SKM-1 (cell line): ENCODE data around the gene ARHGAP20.
A peak's percentile ranks its signal among the peaks of the same experiment; 100 is the strongest.

ENCODE experiments used
- DNase-seq: peaks from one replicate; lab custom pipeline; 2025; ENCODE audit not compliant: unreplicated experiment; lab: John Stamatoyannopoulos, UW

ARHGAP20 gene

DNA sequence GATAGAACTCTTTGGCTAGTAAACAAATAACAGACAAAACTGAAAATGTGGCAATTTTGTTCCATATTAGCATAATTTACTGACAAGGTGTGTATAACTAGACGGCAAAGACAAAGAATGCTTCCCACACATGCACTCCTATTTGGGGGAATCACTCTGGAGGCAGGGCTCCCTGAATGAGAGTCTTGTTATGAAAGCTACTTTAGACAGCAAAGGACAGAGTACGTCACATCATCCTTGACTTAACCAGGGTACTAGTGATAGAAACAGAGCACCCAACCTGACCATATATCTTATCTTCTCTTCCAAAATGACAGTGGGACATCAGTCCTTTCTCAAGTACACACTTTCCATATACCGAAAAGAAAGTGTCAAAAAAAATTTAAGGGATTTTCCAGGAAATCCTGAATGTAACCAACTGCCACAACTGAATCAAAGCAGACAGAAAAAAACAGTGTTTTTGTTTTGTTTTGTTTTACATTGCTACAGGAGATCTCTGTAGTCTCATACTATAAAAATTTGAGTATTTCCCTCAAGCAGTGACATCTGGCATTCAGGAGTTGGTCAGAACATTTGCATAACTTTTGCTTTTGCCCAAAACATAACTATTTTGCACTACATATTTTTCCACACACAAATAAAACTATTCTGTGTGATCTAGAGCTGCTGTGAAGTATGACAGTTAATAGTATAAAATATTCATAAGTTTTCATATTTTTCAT lies 98.9 kb downstream of the ARHGAP20 start:
- DNase-seq, result no peak

DNA sequence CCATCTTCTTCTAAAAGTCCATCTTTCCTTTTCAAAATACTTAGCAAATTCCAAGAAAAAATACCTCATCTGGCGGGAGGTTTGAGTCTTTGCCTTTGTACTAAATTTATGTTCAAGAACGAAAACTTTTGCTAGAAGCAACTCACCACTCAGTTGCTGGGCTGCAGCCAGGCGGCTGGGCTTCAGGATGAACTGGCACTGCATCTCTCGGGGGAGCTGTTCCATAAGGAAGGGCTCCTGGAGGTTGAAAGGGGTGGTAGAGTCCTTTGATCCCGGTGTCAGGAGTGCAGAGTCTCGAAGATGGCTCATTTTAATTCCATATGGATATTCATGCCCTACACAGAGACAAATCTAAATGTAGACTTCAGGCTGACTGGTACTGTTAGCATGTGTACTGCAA lies 105.8 kb downstream of the ARHGAP20 start:
- DNase-seq, result no peak

DNA sequence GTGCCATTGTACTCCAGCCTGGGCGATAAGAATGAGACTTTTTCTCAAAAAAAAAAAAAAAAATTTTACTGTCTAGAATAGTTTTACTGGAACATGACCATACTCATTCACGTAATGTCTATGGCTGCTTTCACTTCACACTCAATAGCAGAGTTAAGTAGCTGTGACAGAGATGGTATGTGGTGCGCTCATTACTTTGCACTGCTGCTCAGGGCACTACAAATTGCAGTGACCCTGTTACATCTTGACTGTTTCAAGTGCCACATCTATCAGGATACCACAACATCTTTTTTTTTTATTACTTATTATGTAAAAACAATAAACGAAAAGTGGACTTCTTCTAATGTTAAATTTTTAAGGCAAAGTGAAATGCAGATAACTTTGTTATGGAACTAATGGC lies 110.3 kb downstream of the ARHGAP20 start:
- no peak for DNase-seq

DNA sequence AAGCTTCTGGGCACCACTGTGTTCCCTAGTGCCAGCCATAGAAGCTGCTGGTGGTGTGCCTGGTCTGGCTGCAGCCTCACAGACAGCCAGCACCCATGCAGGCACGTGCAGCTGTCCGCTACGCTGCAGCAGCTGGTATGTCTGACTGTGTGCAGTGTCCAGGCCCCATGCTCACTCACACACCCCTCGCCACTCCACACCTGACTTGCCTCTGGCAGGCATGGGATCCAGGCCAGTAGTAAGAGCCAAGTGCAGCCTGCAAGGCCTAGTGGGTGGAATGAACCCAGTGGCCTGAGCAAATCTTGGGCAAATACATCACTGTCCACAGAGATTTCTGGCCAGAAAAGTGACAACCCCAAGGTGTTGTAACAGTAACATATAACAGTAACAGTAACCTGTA lies 111.9 kb downstream of the ARHGAP20 start:
- DNase-seq, result no peak

DNA sequence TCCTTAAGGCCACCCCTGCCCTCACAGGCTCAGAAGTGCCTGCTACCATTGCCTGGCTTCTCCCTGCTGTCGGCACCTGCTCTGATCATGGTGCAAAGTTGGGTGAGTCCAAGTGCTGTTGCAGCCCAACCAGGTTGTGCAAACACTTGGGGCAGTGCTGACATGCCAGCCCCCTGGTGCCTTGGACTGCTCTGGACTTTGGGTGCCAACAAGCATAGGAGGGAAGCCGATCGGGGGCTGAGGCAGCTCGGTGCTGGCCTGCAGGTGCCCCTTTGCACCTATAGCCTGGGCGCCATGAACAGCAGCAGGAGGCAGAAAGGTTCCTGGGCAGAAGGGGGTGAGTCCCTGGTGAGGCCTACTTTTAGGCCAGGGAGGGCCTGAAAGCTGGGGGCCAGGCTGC lies 113.0 kb downstream of the ARHGAP20 start:
- no peak for DNase-seq

DNA sequence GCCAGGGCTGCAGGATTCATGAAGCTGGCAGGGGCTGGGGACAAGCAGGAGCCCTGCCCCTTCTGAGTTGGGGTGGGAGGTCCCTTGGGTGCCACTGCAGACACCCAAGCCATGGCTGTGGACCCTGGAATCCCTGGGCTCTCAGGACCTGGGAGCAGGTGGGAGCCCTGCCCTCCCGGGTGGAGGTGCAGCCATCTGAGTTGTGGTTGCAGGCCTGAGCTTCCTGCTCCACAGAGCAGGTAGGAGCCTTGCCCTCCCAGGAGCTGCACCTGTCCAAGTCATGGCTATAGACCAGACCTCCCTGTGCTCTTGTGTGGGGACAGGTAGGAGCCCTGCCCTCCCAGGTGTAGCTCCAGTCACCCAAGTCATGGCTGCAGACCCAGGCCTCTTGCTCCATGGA lies 113.5 kb downstream of the ARHGAP20 start:
- no peak for DNase-seq

DNA sequence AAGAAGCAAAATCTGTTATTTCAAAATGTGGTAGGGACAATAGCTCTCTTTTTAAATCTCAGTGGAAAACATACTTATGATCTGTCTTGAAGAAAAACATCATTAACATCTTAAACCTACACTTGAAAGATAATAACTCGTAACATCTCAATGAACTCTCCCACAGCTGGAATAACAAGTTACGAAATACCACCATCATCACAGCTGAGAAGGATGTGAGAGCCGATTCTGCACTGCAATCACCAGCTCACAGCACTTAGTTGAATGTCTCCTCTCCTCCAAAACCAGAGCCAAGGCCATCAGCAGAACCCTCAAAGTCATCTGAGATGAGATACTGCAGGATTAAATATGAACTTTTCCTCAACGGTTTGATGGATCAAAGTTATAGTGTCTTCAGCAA lies 124.3 kb downstream of the ARHGAP20 start:
- DNase-seq, result no peak

DNA sequence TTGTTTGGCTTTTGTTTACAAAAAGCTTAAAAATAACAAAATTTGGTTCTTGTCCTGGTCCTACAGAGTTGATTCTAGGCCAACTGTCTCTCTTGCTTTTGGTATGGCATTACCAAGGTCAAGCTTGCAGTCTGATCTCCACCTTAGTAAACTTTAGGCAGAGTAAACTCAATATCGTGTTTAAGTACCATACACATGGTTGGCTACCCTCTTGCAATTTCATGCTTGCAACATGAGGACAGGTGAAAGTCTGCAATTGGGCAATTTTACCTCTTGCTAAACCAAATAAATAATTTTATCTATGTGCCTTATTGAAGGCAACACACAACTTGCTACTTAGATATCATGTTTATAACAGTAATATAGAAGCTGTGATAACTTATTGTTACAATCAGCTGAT lies 125.1 kb downstream of the ARHGAP20 start:
- no peak for DNase-seq

DNA sequence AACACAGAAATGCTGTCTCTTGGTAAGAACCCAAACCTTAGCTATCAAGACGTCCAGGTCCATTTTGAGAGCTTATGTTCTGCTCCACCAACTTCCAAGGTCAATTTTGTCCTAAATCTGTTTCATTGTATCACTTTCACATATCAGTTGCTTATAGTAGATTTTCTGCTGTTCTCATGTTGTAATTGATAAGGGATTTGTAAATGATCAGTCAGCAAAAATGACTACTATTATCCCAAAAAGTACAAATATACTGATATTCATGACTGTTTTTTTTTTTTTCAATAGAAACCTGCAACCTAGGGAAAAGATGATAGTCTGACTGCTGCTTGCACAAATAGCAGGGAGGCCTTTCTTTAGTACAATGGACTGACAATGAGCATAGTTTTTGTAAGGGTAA lies 128.1 kb downstream of the ARHGAP20 start:
- no peak for DNase-seq

DNA sequence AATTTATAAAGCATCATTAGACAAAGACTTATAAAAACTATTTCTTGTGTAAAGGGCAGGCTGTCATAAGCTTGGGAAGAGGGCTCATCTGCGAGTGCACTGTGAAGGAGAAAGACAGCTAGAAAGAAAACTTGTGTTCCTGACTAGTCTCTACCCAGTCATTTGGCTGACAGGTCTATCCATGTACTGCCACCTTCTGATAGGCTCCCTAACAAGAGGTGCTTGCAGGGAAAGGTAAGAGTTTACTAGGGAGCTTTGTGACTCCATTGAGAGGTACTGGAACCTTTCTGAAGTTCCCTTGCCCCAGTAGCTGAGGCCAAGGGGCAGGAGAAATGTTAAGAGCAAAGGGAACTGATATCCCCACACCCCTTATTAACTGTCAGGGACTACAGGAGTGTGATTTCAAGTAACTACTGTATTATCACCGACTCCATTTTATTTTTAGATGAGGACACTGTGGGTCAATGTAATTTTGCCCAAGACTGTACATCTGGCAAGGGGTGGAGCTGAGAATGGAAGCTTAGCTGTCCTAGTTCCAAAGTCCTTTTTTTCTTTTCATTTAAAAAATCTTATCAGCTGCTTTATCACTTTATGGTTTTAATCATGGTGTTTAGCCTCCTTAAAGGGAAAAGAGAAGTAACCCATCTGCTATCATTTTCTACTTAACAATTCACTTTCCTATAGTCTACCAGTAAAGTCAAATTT lies 129.4 kb downstream of the ARHGAP20 start:
- no peak for DNase-seq

DNA sequence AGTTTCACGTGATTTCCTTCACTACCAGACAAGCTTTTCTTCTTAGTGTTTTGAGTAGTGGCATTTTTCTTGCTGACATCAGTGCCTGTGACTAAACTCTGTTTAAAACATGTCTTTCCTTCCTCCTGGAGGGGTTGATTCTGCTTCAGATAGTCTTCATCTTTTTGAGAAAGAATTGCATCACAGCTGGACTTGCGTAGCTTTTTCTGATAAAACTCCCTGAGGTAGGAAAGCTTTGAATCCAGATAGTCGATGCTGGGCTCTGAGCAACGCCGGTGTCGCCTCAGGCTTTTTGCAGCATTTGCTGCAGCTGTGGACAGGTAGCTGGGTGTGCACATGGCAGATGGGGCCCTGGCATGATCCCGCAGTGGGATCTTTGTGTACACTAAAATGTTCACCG lies 131.7 kb downstream of the ARHGAP20 start:
- no peak for DNase-seq

DNA sequence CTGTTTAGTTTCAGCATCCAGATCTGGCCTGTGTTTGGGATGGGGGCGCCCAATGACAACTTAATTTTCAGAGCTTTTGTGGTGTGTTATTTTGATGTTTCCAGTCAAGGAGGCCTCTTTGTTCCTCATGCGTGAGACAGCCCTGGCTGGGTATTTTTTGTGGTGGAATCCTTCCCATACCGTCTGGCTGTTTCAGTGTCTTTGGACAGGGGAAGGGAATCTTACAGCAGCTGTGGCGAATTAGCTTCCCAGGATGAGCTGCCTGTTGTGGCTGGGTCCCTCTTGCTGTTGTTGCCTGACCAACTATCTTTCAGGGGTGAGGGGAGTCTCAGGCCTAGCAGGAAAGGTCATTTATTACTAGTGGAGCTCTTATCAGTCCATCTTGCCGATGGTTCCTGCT lies 138.8 kb downstream of the ARHGAP20 start:
- no peak for DNase-seq

DNA sequence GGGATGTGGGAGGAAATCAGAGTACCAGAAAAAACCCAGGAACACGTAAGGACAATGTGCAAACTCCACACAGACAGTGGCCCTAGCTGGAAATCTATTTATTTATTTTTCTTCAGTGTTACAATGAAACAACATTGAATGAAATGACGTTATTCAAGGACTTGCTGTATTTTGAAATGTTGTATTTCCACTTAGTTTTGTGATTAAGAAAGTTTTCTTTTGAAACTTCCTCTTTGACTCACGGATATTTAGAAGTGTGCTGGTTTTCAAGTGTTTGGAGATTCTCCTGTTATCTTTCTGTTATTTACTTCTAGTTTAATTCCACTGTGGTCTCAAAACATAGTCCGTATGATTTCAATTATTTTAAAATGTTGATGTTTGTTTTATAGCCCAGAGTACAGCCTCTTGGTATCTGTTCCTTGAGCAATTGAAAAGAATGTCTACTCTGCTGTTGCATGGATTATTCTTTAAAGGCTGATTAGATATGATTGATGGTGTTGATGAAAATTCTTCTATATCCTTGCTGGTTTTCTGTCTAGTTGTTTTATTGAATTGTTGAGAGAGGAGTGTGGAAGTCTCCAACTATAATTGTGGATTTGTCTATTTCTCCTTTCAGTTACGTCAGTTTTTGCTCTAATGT lies 141.0 kb downstream of the ARHGAP20 start:
- no peak for DNase-seq

DNA sequence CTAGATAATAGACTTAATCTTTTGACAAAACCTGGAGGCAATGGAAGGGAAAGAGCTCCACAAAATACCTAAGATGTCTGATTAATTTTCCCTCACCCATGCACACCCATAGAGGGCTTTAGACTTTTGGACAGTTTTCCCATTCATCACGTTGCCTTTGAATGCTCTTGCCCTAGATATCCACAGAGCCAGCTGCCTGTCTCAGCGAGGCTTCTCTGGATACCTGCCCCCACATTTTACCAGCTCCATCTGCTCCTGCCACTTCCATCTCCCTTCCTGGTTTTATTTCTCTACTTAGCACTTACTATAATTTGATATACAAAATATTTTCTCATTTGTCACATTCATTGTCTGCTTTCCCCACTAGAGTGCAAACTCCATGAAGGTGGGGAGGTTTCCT lies 145.7 kb downstream of the ARHGAP20 start:
- DNase-seq, result no peak

DNA sequence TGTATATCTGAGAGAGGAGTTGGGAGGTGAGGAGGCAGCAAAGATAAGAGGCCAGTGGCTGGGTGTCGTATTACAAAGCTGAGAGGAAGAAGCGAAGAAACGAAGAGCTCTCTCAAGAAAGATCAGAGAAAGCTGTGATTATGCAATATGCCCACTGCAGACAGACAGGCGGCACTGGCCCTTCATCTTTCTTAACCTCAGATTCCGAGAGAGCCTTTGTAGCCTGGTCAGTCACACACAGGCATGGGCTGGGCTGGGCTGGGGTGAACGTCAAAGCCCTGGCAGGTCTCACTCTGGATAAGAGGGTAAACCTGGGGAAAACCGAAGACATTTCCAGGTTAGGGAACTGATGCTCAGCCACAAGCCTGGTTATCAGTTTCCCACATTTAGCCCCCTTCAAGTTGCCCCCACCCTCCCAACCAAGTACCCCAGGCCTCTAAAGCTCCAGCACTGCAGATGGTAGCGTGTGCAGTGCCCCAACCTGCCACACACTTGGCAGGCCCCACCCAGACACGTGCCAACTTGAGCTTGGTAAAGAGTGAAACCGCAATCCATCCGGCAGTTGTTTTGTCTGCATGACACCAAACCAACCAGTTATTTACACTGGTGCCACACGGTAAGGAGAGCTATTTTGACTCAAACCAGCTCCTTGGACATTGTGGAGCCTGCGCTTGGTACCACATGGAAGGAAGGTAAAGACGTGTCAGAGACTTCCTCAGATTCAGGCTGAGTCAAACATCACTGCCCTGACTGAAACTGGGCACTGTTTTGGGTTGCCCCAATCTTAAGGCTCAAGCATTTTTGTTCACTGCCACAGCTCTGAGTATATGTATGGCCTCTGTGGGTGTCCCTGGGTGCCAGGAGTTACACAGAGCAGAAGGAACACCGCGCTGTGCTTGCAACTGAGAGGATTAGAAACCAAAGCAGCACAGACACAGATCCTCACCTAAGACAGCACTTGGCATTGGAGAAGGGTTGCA lies 146.6 kb downstream of the ARHGAP20 start:
- peak; percentile 69 for DNase-seq

DNA sequence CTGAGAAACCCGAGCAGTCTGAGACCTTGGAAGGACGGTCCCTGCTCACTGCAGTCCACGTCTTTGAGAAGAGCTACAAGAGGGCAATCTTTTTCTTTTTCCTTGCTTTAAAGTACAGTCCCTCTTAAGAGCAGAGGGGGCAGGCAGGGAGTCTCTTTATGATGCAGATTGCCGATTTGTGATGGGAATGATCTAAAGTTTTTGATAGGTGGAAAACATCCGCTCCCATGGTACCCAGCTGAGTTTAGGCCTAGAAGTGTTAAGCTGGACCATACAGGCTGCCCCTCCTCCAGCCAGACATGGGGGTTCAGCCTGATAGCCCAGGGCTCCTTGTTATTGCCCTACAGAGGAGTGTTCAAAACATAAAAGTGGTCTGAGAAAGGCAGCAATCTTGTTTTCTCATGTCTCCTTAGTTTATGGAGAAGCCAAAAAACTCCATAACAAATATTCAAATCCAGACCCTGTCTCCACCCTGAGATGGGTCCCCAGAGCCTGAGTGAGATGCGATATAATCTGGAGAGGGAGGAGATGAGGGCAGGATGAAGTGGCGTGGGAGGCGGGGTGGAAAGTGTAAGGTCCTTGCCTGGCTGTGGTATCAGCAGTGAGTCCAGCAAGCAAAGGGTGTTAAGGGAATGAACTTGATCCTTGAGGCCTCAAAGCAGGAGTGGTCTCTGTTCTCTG lies 147.4 kb downstream of the ARHGAP20 start:
- DNase-seq, result no peak

DNA sequence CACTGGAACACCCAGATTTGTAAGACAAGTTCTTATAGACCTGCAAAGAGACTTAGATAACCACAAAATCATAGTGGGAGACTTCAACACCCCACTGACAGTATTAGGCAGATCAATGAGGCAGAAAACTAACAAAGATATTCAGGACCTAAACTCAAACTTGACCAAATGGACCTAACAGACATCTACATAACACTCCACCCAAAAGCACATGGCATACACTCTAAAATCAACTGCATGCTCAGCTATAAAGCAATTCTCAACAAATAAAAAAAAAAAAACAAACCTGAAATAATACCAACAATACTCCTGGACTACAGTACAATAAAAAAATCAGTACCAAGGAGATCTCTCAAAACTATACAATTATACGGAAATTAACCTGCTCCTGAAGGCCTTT lies 167.5 kb downstream of the ARHGAP20 start:
- no peak for DNase-seq

DNA sequence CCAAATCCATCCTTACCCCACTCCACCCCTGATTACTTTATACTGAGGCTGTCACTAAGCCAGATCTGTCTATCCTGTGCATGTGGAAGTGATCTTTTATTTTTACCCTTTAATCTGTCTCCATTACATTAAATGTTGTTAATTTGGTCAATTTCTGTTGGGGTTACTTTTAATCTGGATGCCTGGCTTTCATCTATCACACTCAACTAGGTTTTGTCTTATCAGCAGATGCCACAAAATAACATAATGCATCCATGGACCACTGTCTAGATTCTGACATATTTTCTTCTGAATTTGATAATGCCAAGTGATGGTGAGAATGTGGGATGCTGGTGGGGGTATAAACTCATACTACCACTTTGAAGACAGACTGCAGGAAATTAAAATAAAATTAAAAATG lies 174.1 kb downstream of the ARHGAP20 start:
- DNase-seq, result no peak

DNA sequence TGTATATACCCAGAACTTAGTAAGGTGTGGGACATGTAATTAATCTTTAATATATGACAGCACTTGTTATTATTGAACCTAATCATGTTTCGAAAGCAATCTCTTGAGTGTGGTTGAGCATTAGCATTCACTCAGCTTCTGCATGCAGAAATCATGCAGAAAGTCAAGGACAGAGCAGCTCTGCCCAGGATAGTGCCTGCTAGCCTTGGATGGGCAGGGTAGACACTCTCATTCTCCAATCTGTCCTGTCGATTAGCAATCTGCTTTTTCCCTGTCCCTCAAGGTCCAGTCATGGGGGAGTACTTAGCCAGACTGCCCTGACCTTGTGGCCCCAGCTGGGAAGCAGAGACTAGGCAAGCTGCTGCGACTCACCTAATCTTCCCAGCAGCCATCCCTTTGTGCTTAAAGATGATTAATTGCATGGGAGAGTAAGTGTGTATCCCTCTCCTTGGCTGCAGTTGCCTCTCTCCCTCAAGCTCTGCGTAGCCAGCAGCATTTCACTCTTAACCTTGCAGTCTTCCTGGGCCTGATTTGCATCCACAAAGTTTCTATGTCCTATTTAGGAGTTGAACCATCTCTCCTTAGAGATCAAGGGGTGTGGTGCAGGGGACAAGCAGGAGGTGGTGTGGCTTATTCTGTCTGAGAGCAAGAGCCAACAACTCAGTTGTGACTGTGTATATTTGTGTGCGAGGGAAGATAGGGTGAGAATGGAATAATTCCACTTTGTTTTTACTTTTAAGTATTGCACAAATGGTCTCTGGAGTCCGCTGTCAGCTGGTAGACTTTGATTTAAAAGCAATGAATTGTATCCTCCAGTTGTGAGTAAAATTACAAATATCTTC lies 181.1 kb downstream of the ARHGAP20 start:
- DNase-seq, result no peak

DNA sequence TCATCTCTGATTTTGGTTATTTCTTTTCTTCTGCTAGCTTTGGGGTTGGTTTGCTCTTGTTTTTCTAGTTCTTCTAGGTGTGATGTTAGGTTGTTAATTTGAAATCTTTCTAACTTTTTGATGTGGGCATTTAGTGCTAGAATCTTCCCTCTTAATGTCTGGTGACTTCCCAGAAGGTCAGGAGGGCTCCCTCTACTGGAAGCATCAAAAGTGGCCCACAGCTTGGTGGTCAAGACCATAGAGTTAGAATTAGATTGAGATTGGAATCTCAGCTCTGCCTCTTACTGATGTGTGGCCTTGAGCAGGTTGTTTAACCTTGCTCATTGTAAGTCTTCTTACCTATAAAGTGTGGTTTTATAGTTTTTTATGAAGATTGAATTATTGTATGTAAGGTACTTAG lies 183.2 kb downstream of the ARHGAP20 start:
- no peak for DNase-seq
